Measurements from ENCODE around the gene LPCAT1. TPM values are rescaled to one million over a fixed set of nuclear protein-coding genes. Genes with fewer than 3 reads are reported as not detected.

Gene LPCAT1
- total RNA-seq, 2 donors from 2014 or later = 78.5 to 124 TPM

- TF ChIP-seq, protein P1, sequence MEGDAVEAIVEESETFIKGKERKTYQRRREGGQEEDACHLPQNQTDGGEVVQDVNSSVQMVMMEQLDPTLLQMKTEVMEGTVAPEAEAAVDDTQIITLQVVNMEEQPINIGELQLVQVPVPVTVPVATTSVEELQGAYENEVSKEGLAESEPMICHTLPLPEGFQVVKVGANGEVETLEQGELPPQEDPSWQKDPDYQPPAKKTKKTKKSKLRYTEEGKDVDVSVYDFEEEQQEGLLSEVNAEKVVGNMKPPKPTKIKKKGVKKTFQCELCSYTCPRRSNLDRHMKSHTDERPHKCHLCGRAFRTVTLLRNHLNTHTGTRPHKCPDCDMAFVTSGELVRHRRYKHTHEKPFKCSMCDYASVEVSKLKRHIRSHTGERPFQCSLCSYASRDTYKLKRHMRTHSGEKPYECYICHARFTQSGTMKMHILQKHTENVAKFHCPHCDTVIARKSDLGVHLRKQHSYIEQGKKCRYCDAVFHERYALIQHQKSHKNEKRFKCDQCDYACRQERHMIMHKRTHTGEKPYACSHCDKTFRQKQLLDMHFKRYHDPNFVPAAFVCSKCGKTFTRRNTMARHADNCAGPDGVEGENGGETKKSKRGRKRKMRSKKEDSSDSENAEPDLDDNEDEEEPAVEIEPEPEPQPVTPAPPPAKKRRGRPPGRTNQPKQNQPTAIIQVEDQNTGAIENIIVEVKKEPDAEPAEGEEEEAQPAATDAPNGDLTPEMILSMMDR (conservative IDR thresholded peaks at IDR 0.05) = no peak
- H3K27ac ChIP-seq (ENCODE audit: low read depth, low read length) = no peak overlapping the region
- H3K36me3 ChIP-seq (ENCODE audit: control insufficient read depth, insufficient read depth, low read length) = no peaks in the 10 kb centered on the region
- no peaks in the 10 kb centered on the region for H3K36me3 Mint-ChIP-seq (ENCODE audit: low read depth)
- 85 to 92% methylated on average over 7 to 16 of the region's 16 CpGs for WGBS, 2 experiments (ENCODE audit: insufficient coverage in 1 of 2, insufficient read length in 1 of 2)
- no peak overlapping the region for H3K27ac Mint-ChIP-seq
- no peak for DNase-seq
- H3K27me3 Mint-ChIP-seq (ENCODE audit: insufficient read depth) = peaks cover 1% of the 10 kb centered on the region
- H3K4me3 ChIP-seq (ENCODE audit: low read length) = no peak overlapping the region
- H3K27me3 ChIP-seq (ENCODE audit: control insufficient read depth, insufficient read depth, low read length, poor library complexity, severe bottlenecking) = no peaks in the 10 kb centered on the region
- H3K9ac ChIP-seq (ENCODE audit: extremely low read depth, low read length, poor library complexity, severe bottlenecking) = no peak overlapping the region
- H3K9me3 Mint-ChIP-seq = no peaks in the 10 kb centered on the region
- H3K9me3 ChIP-seq (ENCODE audit: control insufficient read depth, low read length) = no peaks in the 10 kb centered on the region
- no peak overlapping the region for H3K4me3 Mint-ChIP-seq
- no peaks in the 10 kb centered on the region for H3K4me1 Mint-ChIP-seq
- no peaks in the 10 kb centered on the region for H3K4me1 ChIP-seq (ENCODE audit: control insufficient read depth, insufficient read depth, low read length)
Measured at GRCh38 chr5:1549475-1550030, 25.8 kb upstream of the LPCAT1 start.

DNA sequence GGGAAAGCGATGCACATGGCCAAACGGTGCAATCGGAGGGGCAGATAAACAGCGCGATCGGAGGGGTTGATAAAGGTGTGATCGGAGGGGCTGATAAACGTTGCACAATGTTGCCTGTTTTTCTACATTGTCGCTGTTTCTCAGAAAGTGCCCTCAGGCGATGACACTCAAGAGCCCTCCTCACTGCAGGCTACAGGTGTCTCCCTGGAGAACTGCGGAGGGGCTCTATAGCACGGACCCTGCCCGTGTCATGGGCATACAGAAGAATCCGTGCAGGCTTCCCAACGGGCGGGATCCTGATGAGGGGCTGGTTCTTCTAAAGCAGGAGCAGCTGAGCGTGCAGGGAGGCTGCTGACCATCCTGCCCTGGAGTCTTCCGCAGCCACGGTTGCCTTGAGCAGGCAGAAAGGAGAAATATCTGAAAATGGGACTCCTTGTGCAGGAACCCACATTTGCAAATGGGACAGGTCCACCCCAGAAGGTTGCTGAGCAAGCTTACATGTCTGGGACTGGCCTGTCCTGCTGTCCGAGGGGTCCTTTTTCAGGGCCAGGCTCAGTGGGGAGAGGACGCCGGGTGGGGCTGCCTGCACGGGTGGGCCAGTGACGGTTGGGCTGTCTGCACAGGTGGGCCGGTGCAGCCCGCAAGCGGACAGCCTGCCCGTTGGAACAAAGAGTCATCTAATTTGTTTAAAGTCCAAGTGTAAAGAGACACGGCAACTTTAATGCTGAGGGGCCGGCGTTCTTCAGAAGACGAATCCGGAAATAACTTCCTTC, 25.1 kb upstream of the LPCAT1 start:
- WGBS, 2 experiments (ENCODE audit: insufficient coverage in 1 of 2, insufficient read length in 1 of 2) = 92 to 95% methylated on average over 29 to 33 of the region's 33 CpGs
- no peaks in the 10 kb centered on the region for H3K36me3 ChIP-seq (ENCODE audit: control insufficient read depth, insufficient read depth, low read length)
- no peaks in the 10 kb centered on the region for H3K4me1 ChIP-seq (ENCODE audit: control insufficient read depth, insufficient read depth, low read length)
- H3K27me3 ChIP-seq (ENCODE audit: control insufficient read depth, insufficient read depth, low read length, poor library complexity, severe bottlenecking) = no peaks in the 10 kb centered on the region
- DNase-seq = no peak
- no peak overlapping the region for H3K27ac Mint-ChIP-seq
- no peaks in the 10 kb centered on the region for H3K36me3 Mint-ChIP-seq (ENCODE audit: low read depth)
- H3K9ac ChIP-seq (ENCODE audit: extremely low read depth, low read length, poor library complexity, severe bottlenecking) = no peak overlapping the region
- TF ChIP-seq, protein P1 (conservative IDR thresholded peaks at IDR 0.05) = no peak
- no peaks in the 10 kb centered on the region for H3K4me1 Mint-ChIP-seq
- H3K9me3 Mint-ChIP-seq = no peaks in the 10 kb centered on the region
- H3K9me3 ChIP-seq (ENCODE audit: control insufficient read depth, low read length) = no peaks in the 10 kb centered on the region
- no peak overlapping the region for H3K4me3 Mint-ChIP-seq
- no peak overlapping the region for H3K4me3 ChIP-seq (ENCODE audit: low read length)
- H3K27me3 Mint-ChIP-seq (ENCODE audit: insufficient read depth) = peaks cover 1% of the 10 kb centered on the region
- no peak overlapping the region for H3K27ac ChIP-seq (ENCODE audit: low read depth, low read length)

- Mint-ChIP-seq H3K27ac (no peak overlapping the region), H3K4me1 (no peaks in the 10 kb centered on the region), H3K4me3 (no peak overlapping the region), H3K36me3 (ENCODE audit: low read depth) (no peaks in the 10 kb centered on the region), H3K9me3 (no peaks in the 10 kb centered on the region), H3K27me3 (ENCODE audit: insufficient read depth) (peaks cover 1% of the 10 kb centered on the region)
- H3K9me3 ChIP-seq (ENCODE audit: control insufficient read depth, low read length) = no peaks in the 10 kb centered on the region
- no peak overlapping the region for H3K27ac ChIP-seq (ENCODE audit: low read depth, low read length)
- H3K9ac ChIP-seq (ENCODE audit: extremely low read depth, low read length, poor library complexity, severe bottlenecking) = no peak overlapping the region
- WGBS, 2 experiments (ENCODE audit: insufficient coverage in 1 of 2, insufficient read length in 1 of 2) = 92 to 94% methylated on average over 2 to 6 of the region's 6 CpGs
- no peaks in the 10 kb centered on the region for H3K36me3 ChIP-seq (ENCODE audit: control insufficient read depth, insufficient read depth, low read length)
- no peak for DNase-seq
- no peaks in the 10 kb centered on the region for H3K27me3 ChIP-seq (ENCODE audit: control insufficient read depth, insufficient read depth, low read length, poor library complexity, severe bottlenecking)
- TF ChIP-seq, protein P1 (conservative IDR thresholded peaks at IDR 0.05) = no peak
- no peak overlapping the region for H3K4me3 ChIP-seq (ENCODE audit: low read length)
- no peaks in the 10 kb centered on the region for H3K4me1 ChIP-seq (ENCODE audit: control insufficient read depth, insufficient read depth, low read length)
Measured at GRCh38 chr5:1547655-1548054, 23.9 kb upstream of the LPCAT1 start.

All from endodermal cell (in vitro differentiated cells).